Hepatic stellate cell (primary cell): Measurements from ENCODE around the gene ILK.

Experiments
- DNase-seq: peaks from one replicate; pipeline ENCODE4 v3.0.0; 2011; ENCODE audit warnings: low spot score

ILK gene

DNA sequence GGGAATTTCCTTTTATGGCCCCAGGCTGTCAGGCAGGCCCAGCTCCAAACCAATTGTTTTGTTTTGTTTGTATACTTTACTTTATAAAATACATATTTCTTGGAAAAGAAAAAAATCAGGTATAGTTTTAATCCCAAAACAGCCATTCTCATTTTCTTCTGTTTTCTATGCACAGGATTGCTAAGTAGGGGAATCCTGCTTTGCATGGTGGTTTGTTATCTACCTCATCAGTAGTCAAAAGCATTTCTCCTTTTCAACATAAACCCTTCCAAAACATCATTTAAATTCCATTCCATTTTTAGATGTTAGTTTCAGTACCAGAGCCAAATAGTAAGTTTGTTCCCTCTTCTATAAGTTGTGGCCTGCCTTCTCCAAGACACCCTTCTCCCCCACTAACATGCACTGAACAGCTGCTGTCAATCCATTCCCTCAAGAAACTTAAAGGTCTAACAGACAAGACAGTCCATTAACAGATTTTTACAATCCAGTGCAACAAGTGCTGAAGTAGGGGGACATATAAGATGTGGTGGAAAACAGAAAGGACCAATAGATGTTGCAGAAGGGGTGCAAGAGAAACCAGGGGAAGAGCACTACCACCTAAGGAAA lies 3.7 kb downstream of the ILK start:
- no peak for DNase-seq

DNA sequence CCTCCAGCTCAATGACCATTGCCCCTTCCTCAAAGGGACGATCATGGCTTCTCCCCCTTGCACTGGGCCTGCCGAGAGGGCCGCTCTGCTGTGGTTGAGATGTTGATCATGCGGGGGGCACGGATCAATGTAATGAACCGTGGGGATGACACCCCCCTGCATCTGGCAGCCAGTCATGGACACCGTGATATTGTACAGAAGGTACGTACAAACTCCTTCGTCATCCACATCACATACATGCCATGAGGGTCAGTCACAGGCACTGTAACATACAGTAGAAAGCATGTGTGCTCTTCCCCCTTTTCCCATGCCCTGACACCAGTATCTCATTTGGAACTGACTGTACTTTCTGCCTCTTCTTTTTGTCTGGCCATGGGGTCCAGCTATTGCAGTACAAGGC lies 4.4 kb downstream of the ILK start:
- no peak for DNase-seq

DNA sequence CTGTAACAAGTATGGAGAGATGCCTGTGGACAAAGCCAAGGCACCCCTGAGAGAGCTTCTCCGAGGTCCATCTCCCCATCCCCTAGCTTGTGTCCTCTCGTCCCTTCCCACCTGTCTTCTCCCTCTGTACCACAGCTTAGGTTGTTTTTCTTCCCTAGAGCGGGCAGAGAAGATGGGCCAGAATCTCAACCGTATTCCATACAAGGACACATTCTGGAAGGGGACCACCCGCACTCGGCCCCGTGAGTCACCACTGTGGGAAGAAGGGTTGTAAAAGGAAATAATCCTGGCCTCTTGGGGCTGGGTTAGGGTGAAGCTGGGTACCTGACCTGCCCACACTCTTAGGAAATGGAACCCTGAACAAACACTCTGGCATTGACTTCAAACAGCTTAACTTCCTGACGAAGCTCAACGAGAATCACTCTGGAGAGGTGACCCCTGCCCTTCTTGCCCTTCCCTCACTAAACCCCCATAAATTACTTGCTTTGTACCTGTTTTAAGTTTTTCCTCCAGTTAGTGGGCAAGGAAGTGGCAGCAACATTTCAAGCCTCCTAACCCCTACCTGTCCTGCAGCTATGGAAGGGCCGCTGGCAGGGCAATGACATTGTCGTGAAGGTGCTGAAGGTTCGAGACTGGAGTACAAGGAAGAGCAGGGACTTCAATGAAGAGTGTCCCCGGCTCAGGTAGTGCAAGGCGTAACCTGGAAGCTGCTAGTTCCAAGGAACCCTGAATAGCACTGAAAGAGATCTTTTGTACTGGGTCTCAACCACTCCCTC lies 5.3 kb downstream of the ILK start:
- DNase-seq, result no peak

DNA sequence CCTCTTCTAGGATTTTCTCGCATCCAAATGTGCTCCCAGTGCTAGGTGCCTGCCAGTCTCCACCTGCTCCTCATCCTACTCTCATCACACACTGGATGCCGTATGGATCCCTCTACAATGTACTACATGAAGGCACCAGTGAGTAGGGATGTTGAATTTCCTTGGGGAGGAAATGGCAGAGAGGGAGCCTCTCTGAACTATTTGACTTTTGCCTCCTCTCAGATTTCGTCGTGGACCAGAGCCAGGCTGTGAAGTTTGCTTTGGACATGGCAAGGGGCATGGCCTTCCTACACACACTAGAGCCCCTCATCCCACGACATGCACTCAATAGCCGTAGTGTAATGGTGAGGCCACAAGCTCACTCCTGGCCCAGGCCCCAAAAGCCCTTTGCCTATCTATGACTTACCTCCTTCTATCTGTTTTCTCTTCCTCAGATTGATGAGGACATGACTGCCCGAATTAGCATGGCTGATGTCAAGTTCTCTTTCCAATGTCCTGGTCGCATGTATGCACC lies 6.0 kb downstream of the ILK start:
- DNase-seq, result no peak

DNA sequence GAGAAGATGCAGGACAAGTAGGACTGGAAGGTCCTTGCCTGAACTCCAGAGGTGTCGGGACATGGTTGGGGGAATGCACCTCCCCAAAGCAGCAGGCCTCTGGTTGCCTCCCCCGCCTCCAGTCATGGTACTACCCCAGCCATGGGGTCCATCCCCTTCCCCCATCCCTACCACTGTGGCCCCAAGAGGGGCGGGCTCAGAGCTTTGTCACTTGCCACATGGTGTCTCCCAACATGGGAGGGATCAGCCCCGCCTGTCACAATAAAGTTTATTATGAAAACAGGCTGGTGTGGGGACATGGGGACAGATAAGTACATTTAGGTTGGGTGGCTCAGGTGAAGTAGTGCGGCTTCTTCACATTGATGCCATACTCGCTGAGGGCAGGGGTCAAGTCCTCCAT lies 7.0 kb downstream of the ILK start:
- DNase-seq, result no peak

DNA sequence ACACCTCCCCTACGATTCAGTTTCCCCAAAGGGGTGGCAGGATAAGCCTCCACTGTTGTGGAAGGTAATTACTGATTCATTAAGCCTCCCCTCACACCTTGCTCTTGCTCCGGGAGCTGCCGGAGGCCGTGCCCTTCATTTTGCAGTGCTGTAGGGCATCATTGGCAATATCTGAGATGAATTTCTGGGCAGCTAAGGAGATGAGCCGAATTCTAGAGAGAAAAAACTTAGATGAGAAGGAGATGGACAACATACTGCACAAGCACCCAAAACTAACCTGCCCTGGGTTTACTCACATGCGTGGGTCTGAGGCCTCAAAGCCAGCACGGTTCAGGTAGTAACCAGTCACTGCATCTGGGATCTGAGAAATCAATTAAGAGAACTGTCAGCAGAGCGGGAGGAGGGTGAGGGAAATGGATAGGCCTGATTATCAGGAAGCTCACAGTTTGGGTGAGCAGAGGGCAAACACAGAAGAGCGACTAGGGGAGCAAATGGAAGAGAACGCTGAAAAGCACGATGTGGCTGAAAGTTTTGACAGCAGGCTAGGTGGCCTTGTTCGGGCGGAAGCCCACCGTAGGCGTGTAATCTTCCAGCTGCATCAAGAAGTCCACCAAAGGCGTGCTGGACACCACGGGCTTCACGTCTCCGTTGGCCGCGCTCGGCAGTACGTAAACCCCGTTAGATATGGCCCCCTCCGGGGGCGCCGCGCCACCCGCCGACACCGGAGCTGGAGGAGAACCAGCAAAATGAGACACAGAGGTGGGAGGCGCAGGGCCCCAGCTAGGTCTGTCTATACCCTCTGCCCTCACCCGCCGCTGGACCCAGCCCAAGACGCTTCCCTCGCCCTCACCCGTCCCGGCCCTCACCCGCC lies 7.8 kb downstream of the ILK start:
- no peak for DNase-seq

DNA sequence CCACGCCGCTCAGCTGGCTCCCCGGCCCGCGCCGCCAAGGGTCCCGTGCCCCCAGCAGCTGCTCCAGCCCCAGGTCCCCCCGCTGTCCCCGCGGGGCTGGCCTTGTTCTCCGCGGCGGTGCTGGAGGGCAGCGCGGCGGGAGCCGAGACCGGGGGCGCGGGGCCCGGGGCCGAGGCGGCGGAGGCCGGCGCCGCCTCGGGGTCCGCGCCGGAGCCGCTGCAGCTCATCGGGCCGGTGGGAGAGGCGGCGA lies 8.3 kb downstream of the ILK start:
- DNase-seq, result no peak

DNA sequence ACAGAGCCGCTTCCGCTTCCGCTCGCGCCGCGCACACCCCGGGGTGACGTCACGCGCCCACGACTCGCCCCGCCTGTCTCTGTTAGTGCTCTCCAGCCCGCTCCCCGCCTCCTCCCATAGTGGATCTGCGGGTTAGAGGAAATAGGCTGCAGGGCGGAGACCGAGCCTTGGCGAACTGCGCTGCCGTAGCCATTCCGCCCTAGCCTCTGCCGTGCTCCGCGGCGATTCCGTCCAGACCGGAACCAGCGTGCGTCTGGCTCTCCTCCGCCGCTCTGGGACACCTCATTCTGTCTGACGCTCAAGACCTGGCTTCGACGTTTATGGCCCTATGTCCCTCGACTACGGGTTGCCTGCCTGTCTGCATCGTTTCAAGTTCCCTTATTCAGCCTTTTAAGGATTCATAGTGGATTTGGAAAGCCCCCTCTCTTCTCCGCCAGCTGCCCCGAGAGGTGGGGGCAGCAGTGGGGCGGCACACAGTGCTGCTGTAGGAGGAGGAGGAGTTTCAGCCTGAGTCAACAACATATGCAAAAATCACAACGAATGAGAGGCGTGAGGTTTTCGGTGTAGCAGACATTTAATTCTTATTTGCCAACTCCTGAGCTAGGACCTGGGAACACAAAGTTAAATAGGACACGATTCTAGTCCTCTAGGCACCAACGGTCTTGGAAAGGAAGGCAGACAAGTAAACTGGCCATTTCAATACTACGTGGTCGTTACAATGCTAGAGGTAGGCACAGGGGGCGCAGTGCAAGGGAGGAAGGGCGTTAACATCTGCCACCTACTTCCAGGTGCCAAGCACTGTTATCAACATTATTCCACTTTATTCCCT lies 8.9 kb downstream of the ILK start, which contains the start of gene TAF10:
TAF10 (minus strand) TSS at position 4 of the 829 bp plus-strand sequence. CDS start 27 bp downstream, outside the sequence.
- peak; percentile 93 for DNase-seq

DNA sequence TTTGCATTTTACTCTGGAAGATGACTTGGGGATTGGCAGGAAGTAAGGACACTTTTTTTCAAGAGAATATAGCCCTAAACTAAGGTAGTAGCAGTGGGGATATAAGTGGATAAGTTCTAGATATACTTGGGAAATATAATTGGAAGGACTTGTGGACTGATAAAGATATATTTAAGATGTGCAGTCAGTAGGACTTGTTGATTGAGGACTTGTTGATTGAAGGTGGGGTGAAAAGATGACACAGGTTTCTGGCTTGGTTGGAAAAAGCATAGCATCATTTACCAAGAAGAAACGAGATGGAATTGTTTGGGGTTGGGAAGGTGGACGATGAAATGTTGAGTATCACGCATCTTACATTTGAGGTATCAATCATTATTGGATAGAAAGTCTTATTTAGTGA lies 9.9 kb downstream of the ILK start:
- no peak for DNase-seq

DNA sequence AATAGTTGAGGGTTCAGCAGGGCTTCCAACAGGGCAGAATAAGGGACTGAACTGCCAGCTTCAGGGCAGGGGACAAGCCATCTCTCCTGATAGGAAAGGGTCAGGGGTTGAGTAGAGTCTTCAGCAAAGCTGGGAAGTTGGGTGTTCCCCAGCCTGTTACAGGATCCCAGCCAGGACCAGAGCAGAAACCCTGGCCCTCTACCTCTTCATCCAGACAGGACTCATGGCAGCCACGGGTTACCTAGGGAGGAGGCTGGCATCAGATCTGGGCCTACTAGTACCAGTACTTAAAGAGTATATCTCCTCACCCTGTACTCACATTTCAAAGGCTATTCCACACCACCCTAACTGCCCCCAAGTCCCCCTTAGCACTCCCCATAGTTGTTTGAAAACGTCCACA lies 10.9 kb downstream of the ILK start:
- DNase-seq, result no peak

DNA sequence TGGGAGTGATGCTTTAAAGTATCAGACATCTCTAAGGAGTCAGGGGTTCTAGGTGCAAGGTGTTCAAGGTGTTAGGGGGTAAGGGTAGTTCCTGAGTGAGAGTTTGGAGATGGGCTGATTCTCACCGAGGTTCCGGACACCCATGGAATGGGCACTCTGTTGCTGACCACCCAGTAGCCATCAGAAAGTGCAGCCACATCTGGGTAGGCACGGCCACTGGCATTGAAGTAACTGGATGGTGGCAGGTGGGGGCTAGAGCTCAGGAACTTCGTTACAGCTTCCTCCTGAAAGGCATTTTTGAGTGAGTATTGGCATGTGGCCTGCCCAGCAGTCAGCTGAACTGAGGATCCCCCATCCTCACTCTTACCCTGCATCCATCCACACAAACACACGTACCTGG lies 11.5 kb downstream of the ILK start:
- DNase-seq, result no peak

DNA sequence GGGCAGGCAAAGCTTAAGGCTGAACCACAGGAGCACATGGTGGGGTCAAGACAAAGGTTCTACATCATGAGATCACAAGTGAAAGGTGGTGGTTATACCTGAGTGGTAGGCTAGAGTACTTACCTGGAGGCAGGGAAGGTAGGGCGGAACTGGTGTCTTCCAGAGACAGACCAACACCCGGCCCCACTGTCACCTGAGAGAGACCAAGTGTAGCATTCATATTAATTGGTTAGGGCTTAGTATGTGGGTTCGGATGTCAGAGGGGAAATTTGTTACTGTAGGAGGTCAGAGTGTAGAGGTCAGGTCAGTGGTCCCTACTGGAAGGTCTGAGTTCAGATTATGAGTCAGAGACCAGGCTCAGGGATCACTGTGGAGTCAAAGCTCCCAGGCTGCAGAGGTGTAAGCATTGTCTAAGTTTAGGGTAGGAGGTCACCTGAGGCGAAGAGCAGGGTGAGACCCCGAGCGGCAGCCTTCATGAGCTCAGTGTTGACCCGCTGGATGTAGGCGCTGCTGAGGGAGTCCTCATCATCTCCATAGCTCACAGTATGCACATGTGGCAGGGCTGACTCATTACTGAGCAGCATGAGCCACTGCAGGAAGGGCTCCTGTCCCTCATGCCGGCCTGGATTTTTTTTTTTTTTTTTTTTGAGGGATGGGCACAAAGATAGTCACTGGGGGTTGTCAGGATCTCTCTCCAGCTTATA lies 12.5 kb downstream of the ILK start:
- no peak for DNase-seq

DNA sequence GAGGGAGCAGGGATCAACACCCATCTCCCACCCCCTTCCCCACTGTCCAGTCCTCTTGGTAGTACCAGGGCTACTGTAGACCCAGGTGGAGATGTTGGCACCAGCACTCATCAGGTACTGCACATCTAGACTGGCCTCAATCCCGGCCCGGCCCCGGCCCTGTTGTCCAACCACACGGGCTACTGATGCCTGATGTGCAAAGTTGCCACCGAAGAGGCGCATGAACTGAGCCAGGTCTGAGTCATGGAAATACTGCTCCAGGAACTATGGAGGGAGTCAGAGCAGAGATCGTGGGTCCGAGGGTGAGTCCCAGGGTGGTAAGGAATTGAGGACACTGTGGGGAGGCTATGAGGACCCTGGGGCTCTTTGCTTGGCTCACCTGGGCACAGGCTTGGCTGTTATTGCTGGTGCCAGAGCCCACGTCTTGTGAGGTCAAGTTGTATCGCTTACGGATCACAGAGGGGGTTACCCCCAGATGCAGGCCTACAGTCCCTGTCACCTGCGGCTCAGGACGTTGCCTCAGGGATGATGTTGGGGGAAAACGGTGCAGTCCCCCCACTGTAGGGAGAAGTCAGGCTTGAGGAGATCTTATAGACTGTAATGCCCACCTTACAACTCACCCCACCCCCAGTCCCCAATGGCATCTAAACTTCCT lies 13.1 kb downstream of the ILK start:
- no peak for DNase-seq

DNA sequence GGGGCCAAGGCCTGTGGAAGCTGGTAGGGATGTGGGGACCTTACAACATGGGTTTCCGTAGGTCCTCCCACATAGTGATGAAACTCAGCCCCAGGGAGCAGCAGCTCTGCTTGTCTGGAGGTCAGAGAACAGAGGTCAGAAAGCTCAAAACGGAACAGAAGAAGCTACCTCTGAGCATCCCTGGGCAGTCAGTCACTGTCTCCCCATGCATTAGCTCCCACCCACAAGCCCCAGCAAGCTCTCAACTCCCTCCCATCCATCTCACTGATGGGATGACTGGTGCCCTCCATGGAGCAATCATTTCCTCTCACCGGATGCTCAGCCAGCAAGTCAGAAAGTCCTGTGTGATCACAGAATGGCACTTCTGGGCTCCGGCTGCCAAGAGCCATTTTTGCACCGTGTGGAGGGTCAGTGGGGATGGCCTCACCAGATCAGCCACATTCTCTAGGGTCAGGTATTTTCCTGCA lies 13.8 kb downstream of the ILK start:
- no peak for DNase-seq

DNA sequence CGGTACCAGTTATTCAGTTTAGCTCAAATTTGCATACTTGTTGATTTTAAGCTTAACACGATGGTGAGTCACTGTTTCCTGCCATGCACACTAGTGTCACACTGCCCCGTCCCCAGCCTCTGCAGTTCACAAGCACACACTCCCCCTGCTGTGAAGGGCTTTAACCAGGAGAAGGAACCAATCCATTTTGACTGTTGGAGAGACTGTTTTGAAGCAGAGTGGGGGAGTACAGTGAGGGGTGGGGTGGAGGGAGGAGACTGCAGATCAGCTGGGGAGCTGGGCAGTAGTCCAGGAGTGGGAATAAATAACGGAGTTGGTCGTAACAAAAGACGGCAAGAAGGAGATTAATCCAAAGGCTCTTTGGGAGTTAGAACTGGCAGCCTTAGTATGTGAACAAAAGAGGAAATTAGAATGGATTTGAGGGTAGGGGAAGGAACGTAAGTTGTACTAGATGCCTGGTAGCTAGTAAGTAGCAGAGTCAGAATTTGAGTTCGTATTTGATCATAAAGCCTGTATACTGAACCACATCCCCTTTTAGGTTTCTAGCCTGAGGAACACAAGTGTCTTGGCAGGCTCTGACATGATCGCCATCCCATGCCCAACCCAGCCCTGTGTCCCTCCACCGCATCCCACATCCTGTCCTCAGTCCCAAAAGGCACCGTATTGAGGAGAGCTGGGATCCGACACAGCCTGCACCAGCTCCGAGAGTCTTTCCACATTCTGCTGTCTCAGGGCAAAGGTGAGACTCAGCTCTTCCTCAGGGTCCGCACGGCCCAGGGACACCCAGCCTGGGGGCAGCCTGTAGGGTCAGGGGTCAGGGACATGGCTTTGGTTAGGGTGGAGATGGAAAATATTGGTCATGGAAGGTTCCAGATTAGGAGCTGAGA lies 14.8 kb downstream of the ILK start:
- DNase-seq, result peak; percentile 76

DNA sequence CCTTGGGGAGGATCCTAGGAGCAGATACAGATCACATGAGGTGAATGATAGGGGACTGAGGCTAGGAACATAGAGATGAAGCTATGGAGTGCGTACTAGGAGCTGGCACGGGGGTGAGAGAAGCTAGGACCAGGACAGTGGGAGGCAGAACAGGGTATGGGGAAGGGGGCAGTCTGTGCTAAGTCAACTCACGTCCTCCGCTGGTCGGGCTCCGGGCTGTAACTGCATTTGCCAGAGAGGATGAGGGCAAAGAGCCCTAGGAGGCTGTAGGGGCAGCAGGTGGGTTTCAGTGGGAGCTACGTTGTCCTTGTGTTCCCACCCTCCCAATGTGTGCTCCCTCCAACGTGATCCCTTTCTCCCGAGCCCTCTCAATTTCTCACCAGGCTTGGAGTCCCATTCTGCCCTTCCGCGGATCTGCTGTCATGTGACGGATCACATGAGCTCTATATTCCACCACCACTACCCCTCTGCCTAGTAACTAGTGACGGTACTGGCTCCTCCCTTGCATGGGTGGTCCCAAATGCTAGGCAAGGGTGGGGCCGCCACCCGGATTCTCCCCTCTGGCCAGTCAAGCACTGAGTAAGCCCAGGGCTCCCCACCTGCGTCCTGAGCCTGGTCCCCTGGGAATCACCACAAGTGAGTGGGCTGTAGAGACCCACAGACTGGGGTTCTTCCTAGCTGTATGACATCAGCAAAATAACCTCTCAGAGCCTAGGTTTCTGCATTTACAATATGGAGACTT lies 15.6 kb downstream of the ILK start, which contains the start of gene TPP1:
TPP1 (minus strand) TSS at position 419 of the 742 bp plus-strand sequence; CDS start at position 397, 22 bp downstream.
- DNase-seq, result peak; percentile 99

DNA sequence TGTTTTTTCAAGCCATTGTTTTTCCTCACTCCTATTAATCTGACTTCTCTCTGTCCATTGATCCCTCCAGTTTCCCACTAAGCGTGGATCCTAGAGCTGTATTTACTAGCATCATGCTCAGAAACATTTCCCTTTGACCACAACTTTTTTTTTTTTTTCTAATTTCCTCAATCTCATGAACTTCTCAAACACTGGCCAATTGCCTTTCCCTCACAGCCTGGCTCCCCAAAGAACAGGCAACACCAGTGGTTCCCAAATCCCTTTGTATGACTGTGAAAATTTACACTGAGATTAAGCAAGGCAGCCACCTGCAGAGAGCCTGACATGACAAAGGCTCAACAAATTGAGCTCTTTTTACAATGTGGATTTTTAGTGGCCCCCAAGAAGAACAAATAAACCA lies 17.1 kb downstream of the ILK start:
- no peak for DNase-seq

DNA sequence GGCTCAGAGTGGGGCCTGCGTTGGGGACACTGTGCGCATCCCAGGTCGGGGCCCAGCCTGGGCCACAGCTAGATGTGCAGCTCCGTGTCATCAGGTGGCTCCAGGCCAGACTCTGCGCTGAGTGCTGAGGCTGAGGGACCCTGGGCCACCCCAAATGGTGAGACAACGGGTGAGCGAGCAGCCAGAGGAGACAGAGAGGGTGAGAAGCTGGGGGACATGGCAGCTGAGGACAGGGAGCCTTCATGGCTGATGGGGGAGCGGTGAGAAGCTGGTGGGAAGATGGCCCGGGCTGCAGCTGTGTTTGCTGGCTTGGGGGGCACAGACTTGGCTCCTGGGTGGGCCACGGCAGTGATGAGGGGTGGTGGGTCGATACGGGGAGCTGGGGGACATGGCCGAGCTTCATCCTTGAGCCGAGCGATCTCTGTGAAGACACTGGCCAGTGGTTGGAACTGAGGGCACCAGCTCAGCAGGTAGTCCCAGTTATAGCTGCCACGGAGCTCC lies 18.2 kb downstream of the ILK start:
- DNase-seq, result no peak
